GM12878 (cell line): ENCODE results near the gene THOC1. TPM values are rescaled to one million over a fixed set of nuclear protein-coding genes. Genes with fewer than 3 reads are reported as not detected.

Source experiments
- CHD4 ChIP-seq: fragments of 200-600 bp; sonication (generic); IDR thresholded peaks from 2 replicates; pipeline ENCODE4 v1.6.1; 2016; ENCODE audit warnings: mild to moderate bottlenecking
- CUX1 ChIP-seq: IDR thresholded peaks from 2 replicates; pipeline ENCODE4 v1.6.1; 2012; ENCODE audit warnings: improper control_type of control experiment, low read depth, low read length; ENCODE audit not compliant: insufficient replicate concordance
- ETV6 ChIP-seq, 2 experiments: fragments of 450-650 bp in 1 of 2; IDR thresholded peaks in 1 of 2; conservative IDR thresholded peaks in 1 of 2; 2 replicates each; pipeline ENCODE4 v1.6.1; 2014; ENCODE audit warnings: antibody characterized with exemption in 1 of 2, borderline replicate concordance in 1 of 2, low read depth in 1 of 2, mild to moderate bottlenecking in 1 of 2, moderate library complexity in 1 of 2
- FOS ChIP-seq: IDR thresholded peaks from 3 replicates; pipeline ENCODE4 v1.6.1; 2011; ENCODE audit warnings: borderline replicate concordance; ENCODE audit not compliant: insufficient read length; ENCODE audit errors: extremely low read depth
- HDAC6 ChIP-seq: fragments of 200-600 bp; sonication (generic); IDR thresholded peaks from one replicate; pipeline ENCODE4 v1.8.0; 2017; ENCODE audit warnings: antibody characterized with exemption; ENCODE audit not compliant: unreplicated experiment
- HSF1 ChIP-seq: fragments of 150-350 bp; IDR thresholded peaks from 2 replicates; pipeline ENCODE4 v1.6.1; 2014; ENCODE audit warnings: mild to moderate bottlenecking, low read depth, low read length
- IKZF2 ChIP-seq, 2 experiments: fragments of 450-650 bp; IDR thresholded peaks; 2 replicates each; pipeline ENCODE4 v1.6.1; 2017; ENCODE audit warnings: mild to moderate bottlenecking in 2 of 2, moderate library complexity in 2 of 2
- IRF3 ChIP-seq: fragments of 450-650 bp; IDR thresholded peaks from 2 replicates; pipeline ENCODE4 v1.6.1; 2014; ENCODE audit warnings: mild to moderate bottlenecking
- IRF4 ChIP-seq: IDR thresholded peaks from 2 replicates; pipeline ENCODE4 v1.6.1; 2011; ENCODE audit warnings: low read depth, low read length
- KLF5 ChIP-seq: fragments of 450-650 bp; IDR thresholded peaks from 2 replicates; pipeline ENCODE4 v1.6.1; 2014; ENCODE audit warnings: mild to moderate bottlenecking; ENCODE audit not compliant: partially characterized antibody
- NFYA ChIP-seq: IDR thresholded peaks from 2 replicates; pipeline ENCODE4 v1.6.1; 2011; ENCODE audit warnings: low read depth, mild to moderate bottlenecking, low read length, improper control_type of control experiment, borderline replicate concordance
- RFX5 ChIP-seq: IDR thresholded peaks from 2 replicates; pipeline ENCODE4 v1.6.1; 2011; ENCODE audit warnings: low read depth, low read length, improper control_type of control experiment
- RUNX3 ChIP-seq: IDR thresholded peaks from 2 replicates; pipeline ENCODE4 v1.6.1; 2012; ENCODE audit warnings: low read length, inconsistent platforms
- SIN3A ChIP-seq: IDR thresholded peaks from 2 replicates; pipeline ENCODE4 v1.6.1; 2012; ENCODE audit warnings: low read depth, low read length, improper control_type of control experiment
- STAT3 ChIP-seq: IDR thresholded peaks from 2 replicates; pipeline ENCODE4 v1.6.1; 2011; ENCODE audit warnings: low read depth, low read length, improper control_type of control experiment
- TCF7 ChIP-seq: IDR thresholded peaks from 2 replicates; pipeline ENCODE4 v1.6.1; 2014; ENCODE audit warnings: antibody characterized with exemption, borderline replicate concordance
- ZNF592 ChIP-seq: fragments of 450-650 bp; IDR thresholded peaks from 2 replicates; pipeline ENCODE4 v1.6.1; 2017; ENCODE audit warnings: mild to moderate bottlenecking, moderate library complexity
- polyA plus RNA-seq, 11 experiments: library from polyadenylated mRNA; depleted of rRNA in 4 of 11; unstranded in 6 of 11; stranded (reverse) in 5 of 11; fragments of >200 nt; fragmentation: Nextera tagmentation in 4 of 11; fragmentation: Illumina TruSeq in 1 of 11; extraction: Ambion mirVana in 4 of 11; extraction: Trizol in 1 of 11; gene quantifications; 1 replicate in 1 of 11; 2 replicates in 10 of 11; pipeline versions ENCODE4 v1.2.1 to v1.2.3, GENCODE V29; 2011 to 2016; ENCODE audit warnings: inconsistent platforms in 2 of 11, missing spikeins in 2 of 11, low read depth in 1 of 11
- total RNA-seq, 4 experiments: library from RNA; depleted of rRNA in 3 of 4; stranded (reverse); fragments of >200 nt in 3 of 4; fragmentation: Illumina TruSeq in 1 of 4; extraction: Trizol in 1 of 4; gene quantifications; 2 replicates each; pipeline versions ENCODE4 v1.2.1 to v1.2.3, GENCODE V29; 2013 to 2021

THOC1 gene
- total and polyA plus RNA-seq, 10 of the 15 experiments (the other 5 are each of a cell fraction or from before 2014, with no cell fraction given), result 32.8 to 99.8 (median 49.0) TPM

GRCh38 chr18:267688-268552 is at the start of gene THOC1 (continued):
- no peak for TF ChIP-seq HSF1
- TF ChIP-seq FOS, result no peak
- TF ChIP-seq ZNF592, result no peak
- TF ChIP-seq HDAC6, result peak; percentile 49
- no peak for TF ChIP-seq STAT3
- TF ChIP-seq SIN3A, result peak; percentile 89
- TF ChIP-seq RFX5, result no peak; the same call in 1 of the 2 replicates
- no peak for TF ChIP-seq ETV6 (conservative IDR thresholded peaks at IDR 0.05 in 1 of 2, IDR thresholded peaks at IDR 0.05 in 1 of 2; ENCODE audit: borderline replicate concordance in 1 of 2, low read depth in 1 of 2)
- no peak for TF ChIP-seq IRF4
- TF ChIP-seq IRF3, result no peak
- TF ChIP-seq CHD4, result no peak
- no peak for TF ChIP-seq TCF7
- peak; percentile 93 for TF ChIP-seq RUNX3
- peak; percentile 28 for TF ChIP-seq KLF5
- no peak for TF ChIP-seq NFYA
- TF ChIP-seq CUX1, result no peak
- peak; percentile 80 for TF ChIP-seq IKZF2 (IDR thresholded peaks at IDR 0.05)
